ENCODE measurements around the gene NRN1.

NRN1 gene

DNA sequence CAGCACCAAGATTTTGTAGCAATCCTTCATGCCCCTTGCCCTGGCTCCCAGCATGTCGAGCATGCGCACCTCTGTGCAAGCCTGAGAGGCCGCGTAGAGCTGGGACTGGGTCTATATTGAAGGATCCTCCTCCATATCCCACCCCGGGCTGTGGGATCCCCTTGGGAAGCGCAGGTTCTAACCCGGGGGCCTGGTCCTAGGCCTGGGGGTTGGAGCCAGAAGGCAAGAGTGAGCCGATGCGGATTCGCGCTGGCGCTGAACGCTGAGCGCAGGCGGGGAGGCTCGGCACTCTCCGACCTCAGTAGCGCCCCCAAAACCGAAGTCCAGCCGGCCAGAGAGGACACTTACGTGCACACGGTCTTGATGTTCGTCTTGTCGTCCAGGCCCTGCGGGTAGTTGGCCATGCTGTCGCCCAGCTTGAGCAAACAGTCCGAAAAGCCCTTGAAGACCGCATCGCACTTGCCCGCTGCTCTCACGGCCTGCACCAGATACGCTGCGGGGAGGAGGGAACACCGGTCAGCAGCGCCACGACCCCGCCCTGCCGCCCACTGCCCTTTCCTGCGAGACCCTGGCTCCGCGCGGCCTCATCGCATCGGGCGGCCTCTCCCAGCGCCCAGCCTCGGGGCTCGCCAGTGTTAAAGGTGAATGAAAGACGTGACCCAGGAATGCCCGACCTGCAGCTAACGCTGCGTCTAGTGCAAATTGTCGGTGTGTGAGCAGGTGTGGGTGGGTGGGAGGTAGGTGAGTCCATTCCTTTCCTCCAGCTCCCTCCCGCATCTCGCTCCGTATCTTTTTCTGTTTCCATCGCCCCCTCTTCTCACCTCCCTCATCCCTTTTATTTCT, 4.5 kb downstream of the NRN1 start:
- no peak for ATAC-seq

DNA sequence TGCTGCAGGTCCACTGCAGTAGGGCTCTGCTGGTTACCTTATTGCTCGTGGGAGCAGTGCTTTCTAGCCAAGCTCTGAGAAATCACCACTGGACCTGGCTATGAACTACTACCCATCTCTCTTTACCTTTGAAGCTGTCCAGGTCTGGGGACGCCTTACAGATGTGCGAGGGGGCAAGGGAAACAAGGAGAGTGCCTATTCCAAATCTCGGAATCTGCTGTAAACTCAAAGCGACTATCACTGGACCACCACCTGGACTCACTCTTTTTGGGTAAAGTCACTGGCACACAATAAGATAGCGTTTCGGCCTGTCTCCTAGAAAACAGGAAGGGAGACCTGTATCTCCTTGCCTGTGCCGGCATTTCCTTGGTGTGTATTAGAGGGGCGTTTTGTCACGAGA, 5.3 kb downstream of the NRN1 start:
- no peak for ATAC-seq

DNA sequence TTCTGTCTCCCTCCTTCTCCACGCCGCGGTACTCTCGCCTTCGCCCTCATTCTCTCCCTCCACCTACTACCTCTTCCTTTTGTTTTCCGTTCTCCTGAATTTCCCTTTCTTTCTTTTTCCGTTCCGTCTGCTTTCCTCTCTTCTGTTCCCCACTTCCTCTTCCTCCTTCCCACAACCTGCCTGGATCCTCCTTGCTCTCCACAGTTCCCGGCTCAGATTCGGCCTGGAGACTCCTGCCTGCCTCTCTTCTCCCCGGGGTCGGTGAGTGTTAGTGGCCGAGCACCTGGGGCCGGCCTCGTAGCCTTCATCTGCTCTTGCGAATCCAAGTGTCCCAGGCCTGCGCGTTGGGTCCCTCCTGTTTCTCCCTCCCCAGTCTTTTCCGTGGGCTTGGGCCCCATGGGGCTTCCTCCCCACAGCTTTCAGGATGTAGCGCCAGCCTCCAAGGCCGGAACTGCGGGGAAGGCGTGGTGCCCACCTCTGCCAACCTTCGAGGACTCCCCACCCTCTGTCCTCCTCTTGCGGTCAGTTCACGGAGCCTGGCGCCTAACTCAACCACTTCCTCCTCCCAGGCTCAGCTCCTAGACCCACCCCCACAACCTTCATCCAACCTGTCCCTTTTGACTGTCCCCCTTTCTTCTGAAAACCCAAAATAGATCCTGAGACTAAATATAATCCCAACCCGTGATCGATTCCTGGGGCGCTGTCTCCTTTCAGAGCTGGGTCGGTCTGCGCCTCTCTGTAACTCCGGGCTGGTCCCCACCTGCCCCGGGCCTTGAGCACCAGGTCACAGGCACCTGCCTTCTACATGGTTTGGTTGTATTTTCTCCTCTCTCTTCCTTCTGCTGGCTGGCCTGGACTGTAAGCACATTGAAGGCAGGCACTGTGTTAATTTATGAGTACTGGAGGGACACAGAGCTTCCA, 6.8 kb downstream of the NRN1 start:
- ATAC-seq = no peak

DNA sequence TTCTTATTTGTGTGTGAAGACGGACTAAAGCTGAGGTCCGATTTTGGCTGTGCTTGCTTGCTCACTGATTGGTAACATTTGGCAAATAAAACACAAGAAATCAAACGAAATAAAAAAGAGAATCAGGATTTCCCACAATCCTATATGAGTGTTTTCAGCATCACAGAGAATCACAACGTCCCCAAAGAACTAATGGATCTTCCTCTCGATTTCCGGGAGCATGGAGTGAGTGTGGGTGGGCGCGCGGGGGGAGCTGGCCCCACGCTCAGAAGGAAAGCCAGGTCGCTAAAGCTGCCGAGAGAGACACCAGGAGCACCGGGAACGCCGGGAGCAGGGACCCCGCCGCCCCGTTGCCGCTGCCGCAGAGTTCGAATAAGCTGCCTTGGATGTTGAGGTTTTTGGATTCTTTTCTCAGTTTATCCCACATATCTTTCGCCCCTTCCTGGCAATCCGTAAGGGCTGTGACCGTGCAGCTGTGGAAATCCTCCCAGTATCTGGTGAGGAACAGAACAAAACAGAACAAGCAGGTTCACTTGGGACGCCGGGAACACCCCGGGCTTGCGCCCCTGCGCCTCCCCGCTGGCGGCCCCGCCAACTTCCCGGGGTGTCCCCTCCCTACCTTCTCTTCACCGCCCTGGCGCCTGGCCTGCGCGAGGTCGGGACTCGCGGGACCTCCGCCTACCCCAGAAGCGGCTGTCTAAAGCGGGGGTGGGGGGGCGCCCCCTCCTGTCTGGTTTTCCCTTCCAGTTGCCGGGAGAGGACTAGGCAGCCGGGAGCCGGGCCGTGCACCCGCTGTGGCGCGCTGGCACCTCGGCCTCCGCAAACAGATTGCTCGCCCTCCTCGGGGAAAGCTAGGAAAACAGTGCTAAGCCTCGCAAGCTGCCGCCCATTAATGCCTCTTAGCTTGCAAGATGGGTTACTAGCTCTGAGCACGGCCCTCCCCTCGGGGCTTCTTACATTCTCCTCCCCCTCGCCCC, 7.7 kb downstream of the NRN1 start:
- no peak for ATAC-seq

DNA sequence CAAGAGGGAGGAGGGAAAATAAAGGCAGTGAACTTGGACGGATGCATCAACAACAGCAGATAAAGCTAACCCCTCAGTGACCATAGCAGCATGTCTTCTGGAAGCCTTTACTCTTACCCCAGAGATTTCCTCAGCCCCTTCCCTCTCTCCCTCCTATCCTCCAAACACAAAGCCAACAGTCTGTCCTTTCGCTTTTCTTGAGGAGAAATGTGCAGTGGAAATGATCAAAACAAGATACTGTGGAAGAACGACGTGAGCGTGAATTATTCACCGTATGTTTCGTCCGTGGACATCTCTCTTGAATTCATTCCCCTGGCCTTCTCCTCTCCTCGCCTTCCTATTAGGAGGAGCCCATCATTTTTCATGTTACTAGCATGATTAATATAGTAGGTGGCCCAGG, 8.5 kb downstream of the NRN1 start:
- no peak for ATAC-seq

DNA sequence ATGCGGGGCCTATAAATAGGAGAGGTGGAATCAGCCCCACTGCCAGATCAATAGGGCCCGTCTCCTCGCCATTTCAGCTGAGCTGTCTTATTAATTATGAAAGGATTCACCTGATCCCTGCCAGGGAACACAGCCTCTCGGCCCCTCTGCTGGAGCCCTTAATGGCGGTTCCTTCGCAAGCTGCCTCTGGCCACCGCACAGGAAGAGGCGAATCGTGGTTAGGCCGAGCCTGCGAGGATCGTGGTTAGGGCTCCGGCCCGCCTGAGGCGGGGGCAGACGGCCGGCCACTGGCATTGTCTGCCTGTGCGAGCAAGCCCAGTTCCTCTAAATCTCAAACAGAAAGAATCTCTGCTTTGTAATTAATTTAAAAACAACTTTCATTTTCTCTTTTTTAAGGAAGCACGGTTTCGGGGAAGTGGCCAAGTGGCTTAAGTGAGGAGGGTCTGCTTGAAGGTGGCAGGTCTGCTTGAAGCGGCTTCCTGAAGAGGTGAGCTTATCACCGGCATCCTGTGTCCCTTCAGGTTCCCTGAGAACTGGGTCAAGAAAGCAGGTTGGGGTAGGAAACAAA, 9.2 kb downstream of the NRN1 start:
- ATAC-seq = no peak

DNA sequence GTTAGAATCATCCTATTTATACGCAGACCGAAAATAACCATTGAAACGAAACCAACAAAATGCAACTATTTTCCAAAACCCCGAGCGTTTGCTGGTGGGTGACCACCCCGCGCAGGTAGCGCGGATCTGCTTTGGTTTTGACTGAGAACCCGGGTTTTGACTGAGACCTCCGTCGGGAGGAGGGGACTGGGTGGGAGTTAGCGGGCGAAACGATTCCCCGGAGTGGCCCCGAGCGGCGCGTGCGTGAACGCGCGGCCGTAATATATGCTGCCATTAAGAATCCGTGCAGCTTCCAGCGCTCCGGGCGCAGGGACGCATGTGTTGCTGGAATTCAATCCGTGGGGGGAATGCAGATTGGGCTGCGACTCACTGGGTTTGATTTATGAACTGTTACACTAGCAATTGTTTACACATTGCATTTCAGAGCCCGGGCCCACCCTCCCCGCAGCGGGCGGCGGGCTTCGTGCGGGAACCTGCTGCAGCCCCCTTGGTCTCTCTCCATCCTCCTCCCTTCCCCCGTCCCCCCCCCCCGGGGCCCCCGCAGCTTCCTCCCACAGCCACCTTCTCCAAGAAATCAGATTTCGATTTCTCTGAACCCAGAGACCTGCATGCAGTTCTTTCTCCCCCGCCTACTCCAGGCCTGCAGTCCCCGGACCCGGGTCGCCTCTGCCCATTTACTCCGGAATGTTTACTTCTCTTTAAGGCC, 9.9 kb downstream of the NRN1 start:
- ATAC-seq = peak in 1 of 2 donors; percentile 7

DNA sequence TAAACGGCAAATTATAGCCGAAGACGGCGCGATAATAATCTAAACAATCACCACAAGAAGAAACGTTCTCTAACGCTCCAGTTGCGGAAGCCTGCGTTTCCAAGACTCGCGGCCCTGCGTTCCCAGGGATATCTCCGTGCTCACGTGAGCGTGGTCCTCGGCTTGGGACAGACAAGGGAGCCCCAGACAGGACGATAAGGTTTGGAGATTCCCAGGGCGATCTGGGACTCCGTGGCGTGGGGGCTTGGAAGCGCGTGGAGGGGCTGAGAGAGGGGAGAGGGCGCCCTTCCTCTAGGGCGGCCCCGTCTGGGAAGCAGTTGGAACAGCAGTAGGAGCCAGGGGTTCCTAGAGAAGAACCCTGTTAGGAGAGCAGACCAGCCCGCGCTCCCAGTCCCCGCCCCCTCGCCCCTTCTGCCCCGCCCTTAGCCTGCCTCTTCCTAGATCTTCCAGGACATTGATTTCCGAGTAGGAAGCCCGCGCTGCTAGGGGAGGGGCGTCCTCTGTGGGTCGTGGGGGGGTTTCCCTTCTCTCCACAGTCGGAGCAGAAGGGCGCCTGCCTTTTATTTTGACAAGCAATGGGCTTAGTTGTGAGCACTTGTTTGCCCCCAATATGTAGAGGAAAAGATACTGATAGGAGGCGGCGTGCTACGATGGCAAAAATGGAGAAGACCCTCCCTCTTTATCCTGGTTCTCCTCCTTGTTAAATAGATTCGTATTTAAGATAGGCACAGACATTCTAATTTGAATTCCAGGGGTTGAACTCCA, 10.6 kb downstream of the NRN1 start:
- no peak for ATAC-seq

DNA sequence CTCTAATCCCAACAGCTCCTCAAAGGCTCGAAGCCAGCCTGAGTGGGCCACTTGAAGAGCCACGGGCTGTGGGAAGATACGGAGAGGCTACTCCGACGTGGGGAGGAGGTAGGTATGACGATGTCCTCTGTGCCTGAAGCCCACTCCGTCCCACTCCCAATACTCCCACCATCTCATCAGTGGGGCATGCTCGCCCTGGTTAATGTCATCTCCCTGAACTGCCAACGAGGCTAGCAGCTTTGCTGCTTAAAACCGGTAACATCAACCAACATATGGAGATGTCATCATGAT, 11.1 kb downstream of the NRN1 start:
- no peak for ATAC-seq

DNA sequence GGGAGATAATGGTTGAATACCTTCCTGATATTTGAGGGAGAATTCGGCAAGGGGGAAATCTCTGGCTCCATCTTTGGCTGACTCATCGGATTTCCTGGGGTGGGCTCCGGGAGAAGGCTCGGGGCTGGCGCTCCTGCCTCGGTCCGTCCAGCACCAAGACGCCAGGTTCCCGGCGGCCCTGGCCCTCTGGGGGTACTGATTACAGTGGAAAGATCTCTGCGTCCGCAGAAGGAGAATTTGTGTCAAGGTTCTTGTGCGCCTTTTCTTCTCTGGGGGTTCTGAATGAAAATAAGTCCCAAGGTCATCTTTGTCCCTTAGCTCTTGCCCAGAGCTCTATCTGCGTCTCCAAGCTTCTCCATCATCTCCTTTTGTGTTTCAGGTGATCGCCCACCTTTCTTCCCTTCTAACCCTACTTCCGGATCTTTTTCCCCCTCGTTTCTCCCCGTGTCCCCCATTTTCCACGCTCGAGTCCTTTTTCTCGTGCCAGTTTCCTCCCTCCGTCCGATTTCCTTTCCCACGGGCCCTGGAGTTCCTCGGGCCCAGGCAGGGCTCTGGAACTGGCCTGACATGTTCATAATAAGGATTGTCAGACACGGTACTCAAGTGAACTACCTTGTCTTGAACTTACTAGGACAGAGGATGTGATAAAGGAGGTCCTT, 11.6 kb downstream of the NRN1 start:
- ATAC-seq = no peak

DNA sequence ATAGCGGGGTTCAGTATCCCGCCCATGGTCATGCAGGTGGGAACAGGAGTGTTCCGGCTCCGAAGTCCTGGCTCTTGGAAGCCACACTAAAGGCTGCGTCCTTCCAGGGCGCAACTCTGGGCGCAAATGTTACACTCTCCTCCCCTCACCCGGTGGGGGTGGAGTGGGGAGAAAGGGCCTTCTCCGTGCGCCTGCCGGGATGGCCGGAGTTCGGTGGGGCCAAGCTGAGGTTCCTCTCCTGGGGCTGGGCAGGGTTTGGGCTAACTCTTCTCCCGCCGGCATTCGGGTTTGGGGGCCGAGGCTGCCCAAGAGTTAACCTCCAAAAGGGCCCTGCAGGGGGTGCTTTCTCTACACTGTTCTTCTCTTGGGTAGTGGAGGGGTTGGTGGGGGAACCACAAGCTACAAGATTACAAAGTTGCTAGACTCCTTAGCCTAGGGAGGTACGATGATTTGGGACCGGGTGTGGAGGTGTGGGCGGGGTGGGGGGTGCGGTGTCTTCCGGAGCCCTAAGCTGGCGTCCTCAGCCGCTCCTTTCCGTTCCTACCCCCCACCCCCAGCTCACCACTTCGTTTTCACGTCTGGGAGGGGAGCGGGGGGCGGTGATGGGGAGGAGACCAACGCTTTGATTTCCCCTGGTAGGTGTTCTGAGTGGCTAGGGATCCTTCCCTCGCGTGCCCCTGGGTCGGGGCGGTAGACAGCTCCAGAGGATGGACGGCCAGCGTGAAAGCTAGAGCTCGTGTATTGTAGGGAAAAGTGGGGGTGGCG, 12.3 kb downstream of the NRN1 start:
- ATAC-seq = no peak

DNA sequence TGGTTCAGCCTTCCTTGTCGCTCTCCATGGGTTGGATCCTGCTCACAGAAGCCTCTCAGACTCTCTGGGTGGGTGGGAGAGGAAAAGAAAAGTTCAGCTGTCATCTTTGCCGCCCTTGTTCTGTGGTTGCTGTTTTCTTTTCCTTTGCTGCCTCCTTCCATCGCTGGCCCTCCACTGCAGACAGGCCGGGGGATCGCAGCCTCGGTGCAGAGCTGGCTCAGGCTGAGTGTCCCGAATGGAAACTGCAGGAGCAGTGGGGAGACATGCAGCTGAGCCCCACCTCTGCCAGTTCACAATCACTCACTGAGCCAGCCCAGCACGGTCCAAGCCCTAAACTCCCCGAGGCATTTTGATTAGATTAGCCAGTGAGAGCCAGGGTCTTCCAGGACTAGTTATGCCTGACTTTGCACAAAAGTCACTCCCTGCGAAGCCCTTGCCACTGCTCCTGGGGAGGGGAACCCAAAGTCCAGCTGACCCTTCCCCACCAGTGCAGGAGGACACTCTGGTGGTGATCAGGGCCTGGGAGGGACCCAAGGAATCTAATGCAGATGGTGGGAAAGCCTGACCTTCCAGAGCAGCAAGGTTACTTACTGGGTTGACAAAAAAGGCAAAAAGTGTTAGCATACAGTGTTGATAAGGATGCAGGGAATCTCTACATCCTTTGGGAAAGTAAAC, 14.0 kb downstream of the NRN1 start:
- no peak for ATAC-seq

DNA sequence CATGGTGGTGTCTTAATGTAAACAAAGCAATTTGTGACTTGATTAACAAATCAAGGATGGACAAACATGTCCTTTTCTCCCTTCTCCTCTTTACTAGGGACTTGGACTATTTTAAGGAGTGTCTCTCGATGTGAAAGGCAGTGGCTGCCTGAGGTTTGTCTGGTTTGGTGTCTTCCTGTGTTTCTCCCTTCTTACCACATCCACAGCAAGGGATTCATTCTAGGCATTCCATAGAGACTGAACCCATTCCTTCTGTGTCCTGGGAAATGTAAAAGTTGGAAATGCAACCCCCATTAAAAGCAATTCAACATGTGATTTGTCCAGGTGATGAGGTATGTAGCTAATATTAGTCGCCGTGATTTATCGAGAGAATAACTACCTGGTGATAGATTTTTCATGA, 15.9 kb downstream of the NRN1 start:
- ATAC-seq = no peak

DNA sequence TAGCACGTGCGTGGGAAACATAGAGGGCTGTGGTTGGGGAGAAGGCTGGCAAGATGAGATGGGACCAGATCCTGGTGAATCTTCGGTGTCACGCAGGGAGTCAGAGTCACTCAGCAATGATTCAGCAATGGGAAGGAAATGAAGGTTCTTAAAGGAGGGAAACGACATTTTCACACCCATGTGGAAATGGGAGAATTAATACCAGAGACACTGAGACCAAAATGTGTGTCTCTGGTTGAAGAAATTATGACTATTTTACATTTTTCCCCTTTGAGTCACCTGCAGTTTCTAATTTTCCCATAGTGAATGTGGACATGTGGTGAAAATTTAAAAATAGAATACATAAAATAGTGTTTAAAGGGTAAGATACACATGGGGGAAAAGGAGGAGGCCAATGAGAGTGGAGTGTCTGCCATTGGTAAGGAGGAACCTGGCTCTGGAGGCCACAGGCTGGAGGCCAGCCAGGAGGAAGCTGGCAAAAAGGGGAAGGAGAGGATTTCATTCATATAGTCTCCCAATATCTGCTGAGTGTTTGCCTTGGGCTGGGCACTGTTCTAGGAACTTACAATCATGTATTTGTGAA, 17.5 kb downstream of the NRN1 start:
- ATAC-seq = no peak

DNA sequence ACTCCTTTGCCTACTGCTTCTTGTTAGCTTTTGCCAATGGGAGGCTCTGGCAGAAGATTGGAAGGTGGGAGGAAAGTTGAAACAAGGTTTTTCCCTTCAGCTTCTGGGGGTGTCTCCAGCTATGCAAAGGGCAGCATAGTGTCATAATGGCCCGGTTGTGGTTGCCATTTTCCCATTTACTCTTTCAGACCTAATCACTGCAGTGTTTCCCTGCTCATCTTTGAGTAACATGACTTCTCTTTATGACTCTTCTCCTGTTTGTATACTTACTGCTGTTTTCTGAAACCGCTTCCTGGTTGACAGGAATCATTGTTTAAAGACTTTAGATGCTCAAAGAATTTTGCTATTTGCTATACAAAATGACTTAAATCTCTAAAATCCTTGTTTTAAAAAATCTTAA, 19.9 kb downstream of the NRN1 start:
- no peak for ATAC-seq

DNA sequence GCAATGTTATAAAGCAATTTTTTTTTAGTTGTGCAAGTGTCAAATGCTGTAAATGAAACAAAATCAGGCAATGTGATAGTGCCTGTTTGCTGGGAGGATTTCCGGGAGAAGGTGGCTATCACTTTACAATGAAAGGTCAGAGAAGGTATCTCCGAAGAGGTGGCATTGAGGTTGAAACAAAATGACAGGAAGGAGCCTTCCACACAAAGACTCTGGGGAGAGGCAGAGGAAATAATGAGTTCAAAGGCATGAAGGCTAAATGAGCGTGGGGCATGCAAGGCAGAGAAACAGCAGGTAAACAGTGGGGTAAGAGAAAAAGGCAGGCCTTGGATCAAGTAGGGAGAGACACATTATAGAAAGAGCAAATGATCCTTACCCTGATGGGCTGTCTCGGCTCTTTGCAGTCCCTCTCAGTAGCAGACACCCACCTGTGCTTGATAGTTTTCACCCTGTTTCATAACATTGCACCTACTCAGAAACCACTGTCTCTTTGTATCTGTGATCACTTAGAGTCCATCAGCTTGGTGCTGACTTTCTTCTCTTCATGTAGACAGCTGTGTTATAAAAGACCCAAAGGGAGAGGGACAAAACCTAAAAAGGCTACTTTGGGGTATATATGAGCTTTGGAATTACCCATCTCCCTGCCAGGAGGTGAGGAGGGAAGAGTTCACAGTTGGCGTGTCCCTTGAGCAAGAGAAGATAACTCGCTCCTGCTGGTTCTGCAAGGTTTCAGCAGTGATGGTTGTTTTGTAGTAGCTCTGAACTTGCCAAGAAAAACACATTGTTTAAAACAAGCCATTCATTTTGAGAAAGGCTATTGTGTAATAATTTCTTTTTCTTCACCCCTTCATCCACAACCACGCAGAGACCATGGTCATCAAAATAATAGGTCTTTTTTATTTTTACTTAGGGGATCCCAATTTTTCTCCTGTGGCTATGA, 22.3 kb downstream of the NRN1 start:
- ATAC-seq = no peak

Measured in activated CD4-positive, CD25-positive, alpha-beta regulatory T cell treated with anti-CD3 and anti-CD28 coated beads, Interleukin-2, amount 50 U/mL, for 24 hours (primary cell).